Spinal cord (tissue), 10 donors: ENCODE measurements around the gene DLG2. TPM values are rescaled to one million over a fixed set of nuclear protein-coding genes. Genes with fewer than 3 reads are reported as not detected.

Experiments used
- DNase-seq, 6 donors: peaks; one replicate each; pipeline versions ENCODE4 v3.0.0 to v3.0.0-alpha.2; 2013 to 2015; ENCODE audit warnings: low spot score in 6 of 6, low read depth in 4 of 6
- H3K27ac ChIP-seq: one replicate; pipeline ENCODE4 v1.5.1; 2013; ENCODE audit warnings: low read depth, low read length, control low read depth
- H3K27me3 ChIP-seq: one replicate; pipeline ENCODE4 v1.6.1; 2013; ENCODE audit warnings: low read length; ENCODE audit not compliant: control insufficient read depth, insufficient read depth
- H3K36me3 ChIP-seq: one replicate; pipeline ENCODE4 v1.6.1; 2013; ENCODE audit warnings: low read length; ENCODE audit not compliant: control insufficient read depth, insufficient read depth
- H3K4me1 ChIP-seq: one replicate; pipeline ENCODE4 v1.6.1; 2013; ENCODE audit warnings: low read length; ENCODE audit not compliant: control insufficient read depth, insufficient read depth
- H3K4me3 ChIP-seq: one replicate; pipeline ENCODE4 v1.5.1; 2013; ENCODE audit warnings: low read depth, low read length, control low read depth
- H3K9me3 ChIP-seq: one replicate; pipeline ENCODE4 v1.6.1; 2013; ENCODE audit warnings: low read length; ENCODE audit not compliant: control insufficient read depth, insufficient read depth
- WGBS: methylation state at CpG from one replicate; pipeline ENCODE4 v1.1.5; 2013; ENCODE audit warnings: missing lambda C conversion rate; ENCODE audit not compliant: insufficient coverage; 5-methylcytosine and 5-hydroxymethylcytosine counted together
- polyA plus RNA-seq, 2 donors: library from polyadenylated mRNA; unstranded; fragments of 120-200 nt; gene quantifications; one replicate each; pipeline ENCODE4 v1.2.1, GENCODE V29; 2013; ENCODE audit not compliant: insufficient read length in 2 of 2
- total RNA-seq, 2 donors: library from RNA; depleted of rRNA in 1 of 2; stranded (reverse); fragments of 120-200 nt in 1 of 2; fragments of >200 nt in 1 of 2; gene quantifications; one replicate each; pipeline versions ENCODE4 v1.2.3 to v1.2.4, GENCODE V29; 2013 to 2014
- donor health status: healthy.

The DLG2 gene
- total and polyA plus RNA-seq, 4 donors, result 37.7 to 111 (median 49.0) TPM

DNA sequence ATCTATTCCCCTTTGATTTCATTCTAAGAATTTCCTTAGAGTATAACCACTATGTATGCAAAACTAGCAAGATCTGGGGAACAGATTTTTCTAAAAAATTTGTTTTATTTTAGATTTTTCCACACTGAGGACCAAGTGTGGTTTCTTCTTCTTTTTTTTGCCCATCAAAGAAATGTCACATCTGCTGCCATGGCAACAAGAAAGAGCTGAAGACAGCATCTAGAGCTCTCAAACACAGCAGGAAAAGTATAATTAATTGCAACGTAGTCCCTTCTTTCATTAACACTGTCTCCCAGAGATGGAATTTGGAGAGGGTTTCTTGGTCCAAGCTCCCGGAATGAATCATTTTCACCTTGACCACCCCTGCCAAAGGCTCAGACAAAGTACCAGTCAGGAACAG, 2084.3 kb downstream of the DLG2 start:
- no peaks in the 10 kb centered on the region for H3K27me3 ChIP-seq
- whole genome bisulfite sequencing, result no CpG with 5 or more reads among the region's 2 CpGs
- peak in 2 of 6 donors; percentile 80 to 81 for DNase-seq
- no peaks in the 10 kb centered on the region for H3K36me3 ChIP-seq
- no peaks in the 10 kb centered on the region for H3K9me3 ChIP-seq
- no peak overlapping the region for H3K27ac ChIP-seq
- no peaks in the 10 kb centered on the region for H3K4me1 ChIP-seq
- H3K4me3 ChIP-seq, result no peak overlapping the region

DNA sequence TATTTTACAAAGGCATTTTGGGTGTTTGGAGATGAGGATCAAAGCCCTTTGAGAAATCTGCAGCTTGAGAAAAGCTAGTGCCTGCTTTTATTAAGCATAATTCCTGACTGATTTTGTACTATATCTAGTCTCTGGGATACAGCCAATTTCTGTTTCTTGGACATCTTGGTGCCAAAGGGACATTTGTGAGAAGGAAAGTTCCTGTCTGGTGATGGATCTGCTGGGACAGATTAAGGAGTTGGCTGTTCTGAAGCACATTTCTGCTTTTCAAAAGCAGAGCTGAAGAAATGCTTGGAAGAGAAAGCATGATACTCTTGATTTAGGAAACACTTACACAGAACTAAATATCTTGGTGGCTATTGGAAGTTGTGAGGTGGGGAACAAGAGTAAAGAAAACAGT, 2086.4 kb downstream of the DLG2 start:
- no peaks in the 10 kb centered on the region for H3K27me3 ChIP-seq
- H3K27ac ChIP-seq, result no peak overlapping the region
- DNase-seq, result no peak

DNA sequence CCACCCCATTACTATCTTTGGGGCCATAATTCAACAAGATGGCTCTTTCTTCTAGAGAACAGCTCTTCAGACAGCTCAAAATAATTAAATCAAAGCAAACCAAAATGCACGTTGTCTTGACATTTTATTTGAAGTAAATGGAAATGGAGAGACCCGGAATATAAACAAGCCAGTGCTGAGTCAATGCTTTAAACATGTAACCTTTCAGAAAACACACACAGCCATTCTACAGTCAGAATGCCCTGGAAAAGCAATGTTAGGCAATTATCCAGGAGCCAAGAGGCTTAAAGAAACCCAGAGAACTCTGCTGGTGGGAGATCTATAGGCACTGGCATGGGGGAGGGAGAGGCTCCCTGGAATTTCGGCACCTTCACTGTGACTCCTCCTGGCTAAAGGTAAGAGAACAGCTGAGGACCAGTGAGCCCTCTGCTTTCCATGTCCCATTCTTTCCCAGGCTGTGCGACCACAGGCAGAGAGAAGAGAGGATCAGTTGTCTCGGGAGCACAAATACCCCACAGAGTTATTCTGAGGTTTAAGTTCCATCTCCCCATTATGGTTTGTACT, 2086.9 kb downstream of the DLG2 start:
- Histone ChIP-seq H3K4me3 (no peak overlapping the region), H3K27ac (no peak overlapping the region), H3K27me3 (no peaks in the 10 kb centered on the region), H3K9me3 (no peaks in the 10 kb centered on the region), H3K4me1 (no peaks in the 10 kb centered on the region), H3K36me3 (no peaks in the 10 kb centered on the region)
- peak in 1 of 6 donors; percentile 10 for DNase-seq
- 60% methylated on average over 1 of the region's 5 CpGs for WGBS

More for the DNA sequence above, 2086.4 kb downstream of the DLG2 start:
- Histone ChIP-seq H3K36me3 (no peaks in the 10 kb centered on the region), H3K4me1 (no peaks in the 10 kb centered on the region), H3K4me3 (no peak overlapping the region), H3K9me3 (no peaks in the 10 kb centered on the region)

DNA sequence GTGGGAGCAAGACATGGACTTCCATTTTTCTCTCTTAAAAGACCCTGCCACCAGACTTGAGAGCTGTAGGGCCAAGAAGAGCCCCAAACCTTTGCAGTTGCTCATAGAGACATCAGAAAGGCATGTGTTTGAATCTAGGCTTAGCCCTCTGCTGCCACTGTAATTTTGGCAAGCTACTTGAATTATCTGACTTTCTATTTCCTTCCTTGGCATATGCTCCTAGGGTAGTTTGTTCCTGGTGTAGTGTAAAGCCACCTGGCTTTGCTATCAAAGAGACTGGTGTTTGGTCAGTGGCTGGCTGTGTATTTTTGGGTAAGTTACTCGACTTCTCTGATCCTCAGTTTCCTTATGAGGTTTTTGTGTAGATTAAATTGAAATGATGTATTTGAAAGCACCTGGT, 2088.9 kb downstream of the DLG2 start:
- H3K27me3 ChIP-seq, result no peaks in the 10 kb centered on the region
- no peak for DNase-seq

DNA sequence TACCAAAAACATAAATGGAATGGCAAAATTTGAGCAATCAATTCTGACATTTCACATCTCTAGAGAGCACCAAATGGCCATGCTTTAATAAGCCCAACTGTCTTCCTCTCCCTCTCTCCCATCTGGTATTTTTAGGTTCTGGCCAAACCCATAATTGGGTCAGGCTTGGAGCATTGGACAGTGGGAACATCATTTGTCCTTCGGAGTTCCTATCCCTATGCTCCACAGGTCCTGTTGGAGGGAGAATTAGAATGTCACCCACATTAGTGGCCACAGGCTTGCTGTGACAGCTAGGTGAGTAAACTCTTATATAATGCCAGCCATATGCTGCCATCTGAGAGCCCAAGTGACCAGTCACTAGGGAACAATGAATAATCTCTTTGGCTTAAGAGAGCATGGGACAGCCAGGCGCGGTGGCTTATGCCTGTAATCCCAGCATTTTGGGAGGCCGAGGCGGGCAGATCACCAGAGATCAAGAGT, 2090.0 kb downstream of the DLG2 start:
- no peak for DNase-seq
- Histone ChIP-seq H3K27ac (no peak overlapping the region), H3K9me3 (no peaks in the 10 kb centered on the region), H3K36me3 (no peaks in the 10 kb centered on the region), H3K4me3 (no peak overlapping the region), H3K4me1 (no peaks in the 10 kb centered on the region), H3K27me3 (no peaks in the 10 kb centered on the region)
- WGBS, result 100% methylated on average over 2 of the region's 5 CpGs

More for the DNA sequence above, 2088.9 kb downstream of the DLG2 start:
- no peak overlapping the region for H3K4me3 ChIP-seq
- no peak overlapping the region for H3K27ac ChIP-seq
- no peaks in the 10 kb centered on the region for H3K4me1 ChIP-seq
- no peaks in the 10 kb centered on the region for H3K9me3 ChIP-seq
- WGBS, result 60% methylated on average over 1 of the region's 1 CpG
- H3K36me3 ChIP-seq, result no peaks in the 10 kb centered on the region

DNA sequence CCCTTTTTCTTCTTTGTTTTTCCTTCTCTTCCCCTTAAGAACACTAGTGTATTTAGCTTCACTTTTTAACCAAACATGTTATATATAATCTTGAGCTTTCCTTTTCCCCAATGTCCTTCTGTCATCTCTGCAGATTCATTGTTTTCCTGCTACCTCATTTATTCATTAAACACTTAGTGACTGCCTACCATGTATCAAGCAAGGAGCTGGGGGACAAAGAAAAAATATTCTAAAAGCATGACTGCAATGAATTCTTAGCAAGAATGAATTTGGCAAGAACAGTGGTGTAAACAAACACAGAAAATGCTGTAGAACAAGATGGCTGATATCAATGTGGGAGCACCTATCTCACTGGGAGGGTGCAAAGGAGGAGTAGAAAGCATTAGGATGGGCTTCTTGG, 2094.0 kb downstream of the DLG2 start:
- Histone ChIP-seq H3K27ac (no peak overlapping the region), H3K9me3 (no peaks in the 10 kb centered on the region), H3K4me3 (no peak overlapping the region), H3K27me3 (no peaks in the 10 kb centered on the region), H3K36me3 (no peaks in the 10 kb centered on the region), H3K4me1 (no peaks in the 10 kb centered on the region)
- no peak for DNase-seq

DNA sequence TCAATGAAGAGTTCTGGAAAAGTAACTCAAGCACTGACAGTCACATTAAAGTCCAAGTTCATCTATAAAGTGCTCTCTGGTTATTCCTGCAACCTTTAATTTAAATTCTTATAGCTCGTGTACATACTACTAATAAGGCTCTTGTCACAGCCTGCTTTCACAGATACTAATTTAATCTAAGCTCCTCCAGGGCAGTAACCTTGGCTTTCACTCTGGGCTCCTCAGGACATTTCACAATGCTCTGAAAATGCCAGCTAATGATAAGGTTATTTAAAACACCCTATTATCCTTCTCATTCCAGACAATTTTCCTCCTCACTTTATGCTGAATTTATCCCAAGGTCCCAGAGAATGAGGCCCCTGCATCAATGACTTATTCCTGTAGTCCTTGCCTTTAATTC, 2098.3 kb downstream of the DLG2 start:
- DNase-seq, result no peak
- H3K4me1 ChIP-seq, result no peaks in the 10 kb centered on the region
- no peak overlapping the region for H3K4me3 ChIP-seq
- 86% methylated on average over 1 of the region's 1 CpG for WGBS
- H3K9me3 ChIP-seq, result no peaks in the 10 kb centered on the region
- H3K27me3 ChIP-seq, result no peaks in the 10 kb centered on the region
- no peaks in the 10 kb centered on the region for H3K36me3 ChIP-seq
- no peak overlapping the region for H3K27ac ChIP-seq

DNA sequence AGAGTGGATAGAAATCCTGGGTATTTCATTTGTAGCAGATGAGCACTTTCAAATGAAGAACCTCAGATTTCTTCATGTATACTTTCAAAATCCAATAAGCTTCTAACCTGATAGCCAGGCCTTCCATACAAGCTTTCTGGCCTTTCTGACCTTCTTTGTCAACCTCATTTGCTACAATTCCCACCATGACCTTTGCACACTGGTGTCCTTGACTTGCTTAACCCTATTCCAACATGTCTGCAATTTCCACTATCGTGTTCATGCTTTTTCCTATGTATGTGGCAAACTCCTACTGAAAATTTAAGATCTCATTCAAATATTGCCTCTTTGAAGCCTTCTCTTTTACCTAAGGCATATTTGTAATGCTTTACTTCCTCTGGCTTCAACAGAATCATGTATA, 2098.9 kb downstream of the DLG2 start:
- WGBS, result no CpG with 5 or more reads among the region's 1 CpG

DNA sequence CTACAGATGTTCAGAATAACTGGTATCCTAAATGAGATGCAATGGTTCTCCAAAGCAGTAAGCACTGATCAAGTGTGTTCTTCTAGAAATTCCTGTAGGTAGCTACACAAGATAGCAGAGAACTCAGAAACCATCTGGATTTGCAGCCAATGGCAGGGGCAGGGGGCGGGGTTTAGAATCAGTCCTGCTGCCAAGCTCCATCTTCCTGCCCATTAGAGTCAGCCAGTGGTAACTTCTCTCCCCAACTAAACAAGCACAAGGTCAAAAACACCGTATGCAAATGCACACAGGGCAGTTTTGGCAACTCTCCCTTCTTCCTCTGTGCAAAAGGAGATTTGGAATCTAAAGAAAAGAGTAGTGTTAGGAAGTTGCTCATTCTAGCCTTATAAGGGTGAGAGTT, 2103.5 kb downstream of the DLG2 start:
- no peaks in the 10 kb centered on the region for H3K9me3 ChIP-seq
- no peaks in the 10 kb centered on the region for H3K36me3 ChIP-seq
- peak in 1 of 6 donors; percentile 32 for DNase-seq
- H3K4me1 ChIP-seq, result no peaks in the 10 kb centered on the region
- H3K27ac ChIP-seq, result no peak overlapping the region
- WGBS, result 100% methylated on average over 1 of the region's 2 CpGs
- no peak overlapping the region for H3K4me3 ChIP-seq
- no peaks in the 10 kb centered on the region for H3K27me3 ChIP-seq

More for the DNA sequence above, 2098.9 kb downstream of the DLG2 start:
- Histone ChIP-seq H3K4me3 (no peak overlapping the region), H3K36me3 (no peaks in the 10 kb centered on the region), H3K4me1 (no peaks in the 10 kb centered on the region), H3K9me3 (no peaks in the 10 kb centered on the region), H3K27me3 (no peaks in the 10 kb centered on the region), H3K27ac (no peak overlapping the region)
- no peak for DNase-seq

DNA sequence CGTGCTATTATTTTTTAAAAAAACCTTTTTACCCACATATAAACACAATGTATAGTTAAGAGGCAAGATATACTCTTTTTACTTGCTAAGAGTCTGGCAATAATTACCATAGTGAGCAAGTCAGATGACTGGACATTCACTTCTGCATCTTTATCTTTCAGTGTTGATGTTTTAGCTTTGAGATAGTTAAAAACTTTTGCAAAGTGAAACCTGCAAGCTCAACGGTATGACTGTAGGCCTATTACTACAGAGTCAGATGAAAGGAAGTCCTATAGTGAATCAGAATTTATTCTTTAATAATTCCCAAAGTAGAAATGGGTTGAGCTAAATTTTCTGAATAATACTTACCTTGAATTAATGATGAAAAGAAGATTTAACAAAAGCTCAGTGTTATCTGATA, 2104.2 kb downstream of the DLG2 start:
- H3K4me3 ChIP-seq, result no peak overlapping the region
- no peaks in the 10 kb centered on the region for H3K36me3 ChIP-seq
- H3K27ac ChIP-seq, result no peak overlapping the region
- WGBS, result no CpG with 5 or more reads among the region's 2 CpGs
- H3K4me1 ChIP-seq, result no peaks in the 10 kb centered on the region
- no peaks in the 10 kb centered on the region for H3K27me3 ChIP-seq
- H3K9me3 ChIP-seq, result no peaks in the 10 kb centered on the region
- DNase-seq, result no peak
